ENCODE measurements around the gene OR2A5.

Gene OR2A5

GRCh38 chr7:144048648-144049047 is at the start of gene OR2A5:
Gene OR2A5 (plus strand): TSS chr7:144048948. CDS start chr7:144050402, 1,454 bp downstream.
- H3K9me3 ChIP-seq (ENCODE audit: insufficient read depth, low read depth, low read length) = no peaks in the 10 kb centered on the region
- H3K9ac ChIP-seq (ENCODE audit: low read depth, low read length, poor library complexity, severe bottlenecking) = no peak within 1 kb of the TSS
- no peaks in the 10 kb centered on the region for H4K20me1 ChIP-seq (ENCODE audit: insufficient read depth, low read length, poor library complexity, severe bottlenecking)
- no peak within 1 kb of the TSS for H2AFZ ChIP-seq (ENCODE audit: low read length)
- H3K4me3 ChIP-seq (ENCODE audit: low read length, poor library complexity, severe bottlenecking) = no peak within 1 kb of the TSS
- H3K9me2 ChIP-seq (replicated peaks; ENCODE audit: low read depth, low read length) = no peaks in the 10 kb centered on the region
- H3K36me3 ChIP-seq (ENCODE audit: insufficient read depth, low read length) = no peaks in the 10 kb centered on the region
- H3F3A ChIP-seq (ENCODE audit: low read depth) = no peaks in the 10 kb centered on the region
- H3K27me3 ChIP-seq (ENCODE audit: insufficient read depth, low read length, poor library complexity, severe bottlenecking) = no peaks in the 10 kb centered on the region
- no peaks in the 10 kb centered on the region for H3K79me2 ChIP-seq (ENCODE audit: insufficient read depth, low read length)
- no peak within 1 kb of the TSS for H3K4me2 ChIP-seq (ENCODE audit: low read depth, low read length, poor library complexity, severe bottlenecking)
- TF ChIP-seq EZH2phosphoT487 (IDR thresholded peaks at IDR 0.05; ENCODE audit: borderline replicate concordance) (no peak), CTCF (conservative IDR thresholded peaks at IDR 0.05; ENCODE audit: low read length) (no peak)
- H3K4me1 ChIP-seq (ENCODE audit: insufficient read depth, low read length, poor library complexity, severe bottlenecking) = no peaks in the 10 kb centered on the region

GRCh38 chr7:144000020-144000419 is 48.7 kb upstream of the OR2A5 start, which contains the start of gene OR6B1:
Gene OR6B1 (plus strand): TSS chr7:144000320. CDS start chr7:144003997, 3,677 bp downstream.
- no peaks in the 10 kb centered on the region for H3K27me3 ChIP-seq (ENCODE audit: insufficient read depth, low read length, poor library complexity, severe bottlenecking)
- H3K4me3 ChIP-seq (ENCODE audit: low read length, poor library complexity, severe bottlenecking) = no peak within 1 kb of the TSS
- no peak within 1 kb of the TSS for H2AFZ ChIP-seq (ENCODE audit: low read length)
- no peaks in the 10 kb centered on the region for H3K79me2 ChIP-seq (ENCODE audit: insufficient read depth, low read length)
- H3K36me3 ChIP-seq (ENCODE audit: insufficient read depth, low read length) = no peaks in the 10 kb centered on the region
- H3F3A ChIP-seq (ENCODE audit: low read depth) = no peaks in the 10 kb centered on the region
- no peaks in the 10 kb centered on the region for H3K4me1 ChIP-seq (ENCODE audit: insufficient read depth, low read length, poor library complexity, severe bottlenecking)
- H3K4me2 ChIP-seq (ENCODE audit: low read depth, low read length, poor library complexity, severe bottlenecking) = no peak within 1 kb of the TSS
- H3K9ac ChIP-seq (ENCODE audit: low read depth, low read length, poor library complexity, severe bottlenecking) = no peak within 1 kb of the TSS
- TF ChIP-seq CTCF (conservative IDR thresholded peaks at IDR 0.05; ENCODE audit: low read length) (no peak), EZH2phosphoT487 (IDR thresholded peaks at IDR 0.05; ENCODE audit: borderline replicate concordance) (no peak)
- no peaks in the 10 kb centered on the region for H4K20me1 ChIP-seq (ENCODE audit: insufficient read depth, low read length, poor library complexity, severe bottlenecking)
- no peaks in the 10 kb centered on the region for H3K9me2 ChIP-seq (replicated peaks; ENCODE audit: low read depth, low read length)
- H3K9me3 ChIP-seq (ENCODE audit: insufficient read depth, low read depth, low read length) = no peaks in the 10 kb centered on the region

- no peak overlapping the region for H3K9ac ChIP-seq (ENCODE audit: low read depth, low read length, poor library complexity, severe bottlenecking)
- H3K9me2 ChIP-seq (replicated peaks; ENCODE audit: low read depth, low read length) = no peaks in the 10 kb centered on the region
- H4K20me1 ChIP-seq (ENCODE audit: insufficient read depth, low read length, poor library complexity, severe bottlenecking) = no peaks in the 10 kb centered on the region
- no peak overlapping the region for H2AFZ ChIP-seq (ENCODE audit: low read length)
- TF ChIP-seq CTCF (conservative IDR thresholded peaks at IDR 0.05; ENCODE audit: low read length) (no peak), EZH2phosphoT487 (IDR thresholded peaks at IDR 0.05; ENCODE audit: borderline replicate concordance) (no peak)
- no peaks in the 10 kb centered on the region for H3K79me2 ChIP-seq (ENCODE audit: insufficient read depth, low read length)
- no peaks in the 10 kb centered on the region for H3K36me3 ChIP-seq (ENCODE audit: insufficient read depth, low read length)
- no peaks in the 10 kb centered on the region for H3K4me1 ChIP-seq (ENCODE audit: insufficient read depth, low read length, poor library complexity, severe bottlenecking)
- H3K4me3 ChIP-seq (ENCODE audit: low read length, poor library complexity, severe bottlenecking) = no peak overlapping the region
- H3K27me3 ChIP-seq (ENCODE audit: insufficient read depth, low read length, poor library complexity, severe bottlenecking) = no peaks in the 10 kb centered on the region
- no peaks in the 10 kb centered on the region for H3K9me3 ChIP-seq (ENCODE audit: insufficient read depth, low read depth, low read length)
- H3K4me2 ChIP-seq (ENCODE audit: low read depth, low read length, poor library complexity, severe bottlenecking) = no peak overlapping the region
- no peaks in the 10 kb centered on the region for H3F3A ChIP-seq (ENCODE audit: low read depth)
Observed at GRCh38 chr7:144001543-144001942, 47.2 kb upstream of the OR2A5 start.

All from Loucy (cell line).